C4-2B (cell line): Measurements from ENCODE around the gene RACK1.

Experiments
- ZFX ChIP-seq: fragments of 450-650 bp; IDR thresholded peaks from 2 replicates; pipeline ENCODE4 v1.6.1; 2017
- TF ChIP-seq, protein P1 (sequence below): fragments of 450-650 bp; conservative IDR thresholded peaks from 2 replicates; pipeline ENCODE4 v1.5.1; 2017; ENCODE audit warnings: mild to moderate bottlenecking

DNA sequence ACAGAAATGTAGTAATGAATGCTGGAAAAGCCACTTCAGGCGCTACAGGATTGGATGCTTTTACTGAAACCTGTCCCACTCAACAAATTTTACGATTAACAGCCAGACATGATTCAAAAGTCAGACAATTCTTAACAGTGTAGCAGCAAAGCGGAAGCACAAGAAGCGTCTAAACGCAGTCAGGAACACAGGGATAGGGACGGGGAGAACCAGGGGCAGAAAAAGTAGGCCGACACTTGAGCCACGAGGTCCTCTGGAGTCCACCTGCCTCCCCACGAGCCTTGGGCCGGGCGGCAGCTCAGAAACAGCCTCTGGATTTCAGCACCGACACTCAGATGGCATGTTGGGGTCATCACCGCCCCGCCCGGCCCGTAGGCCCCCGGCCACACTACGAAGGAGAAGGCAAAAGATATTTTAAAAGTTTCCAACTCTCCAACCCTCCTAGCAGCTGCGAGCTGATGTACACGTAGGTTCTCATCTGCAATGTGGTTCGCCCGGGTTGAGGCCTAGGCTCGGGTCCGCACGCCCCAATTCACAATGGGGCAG, 615 bp downstream of the RACK1 start:
- TF ChIP-seq, protein P1, sequence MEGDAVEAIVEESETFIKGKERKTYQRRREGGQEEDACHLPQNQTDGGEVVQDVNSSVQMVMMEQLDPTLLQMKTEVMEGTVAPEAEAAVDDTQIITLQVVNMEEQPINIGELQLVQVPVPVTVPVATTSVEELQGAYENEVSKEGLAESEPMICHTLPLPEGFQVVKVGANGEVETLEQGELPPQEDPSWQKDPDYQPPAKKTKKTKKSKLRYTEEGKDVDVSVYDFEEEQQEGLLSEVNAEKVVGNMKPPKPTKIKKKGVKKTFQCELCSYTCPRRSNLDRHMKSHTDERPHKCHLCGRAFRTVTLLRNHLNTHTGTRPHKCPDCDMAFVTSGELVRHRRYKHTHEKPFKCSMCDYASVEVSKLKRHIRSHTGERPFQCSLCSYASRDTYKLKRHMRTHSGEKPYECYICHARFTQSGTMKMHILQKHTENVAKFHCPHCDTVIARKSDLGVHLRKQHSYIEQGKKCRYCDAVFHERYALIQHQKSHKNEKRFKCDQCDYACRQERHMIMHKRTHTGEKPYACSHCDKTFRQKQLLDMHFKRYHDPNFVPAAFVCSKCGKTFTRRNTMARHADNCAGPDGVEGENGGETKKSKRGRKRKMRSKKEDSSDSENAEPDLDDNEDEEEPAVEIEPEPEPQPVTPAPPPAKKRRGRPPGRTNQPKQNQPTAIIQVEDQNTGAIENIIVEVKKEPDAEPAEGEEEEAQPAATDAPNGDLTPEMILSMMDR = no peak
- TF ChIP-seq ZFX = peak; percentile 92; the same call in 1 of the 2 replicates
